ENCODE data around the gene CCDC87. TPM values are rescaled to one million over a fixed set of nuclear protein-coding genes. Genes with fewer than 3 reads are reported as not detected.

Gene CCDC87
- total RNA-seq, 1 experiment from 2014 or later, result 1.1 TPM

- Histone ChIP-seq H3K56ac (ENCODE audit: insufficient read length, low read depth, low read length) (no peak overlapping the region), H4K91ac (ENCODE audit: insufficient read length, low read depth, low read length) (no peak overlapping the region), H4K5ac (ENCODE audit: insufficient read length, low read depth, low read length) (no peak overlapping the region), H3K27ac (ENCODE audit: insufficient read length, low read depth, low read length) (no peak overlapping the region), H3K4ac (ENCODE audit: low read depth, low read length) (no peak overlapping the region), H2BK12ac (ENCODE audit: insufficient read length, low read depth, low read length) (no peak overlapping the region), H2AK5ac (ENCODE audit: insufficient read length, low read length) (no peak overlapping the region), H3K23me2 (ENCODE audit: insufficient read length, low read depth, low read length, poor library complexity, severe bottlenecking) (peaks cover 14% of the 10 kb centered on the region), H3K27me3 (ENCODE audit: insufficient read depth, low read length) (no peaks in the 10 kb centered on the region), H3K23ac (ENCODE audit: insufficient read length, low read depth, low read length) (no peak overlapping the region), H3K4me1 (ENCODE audit: insufficient read depth, low read length) (no peaks in the 10 kb centered on the region; the same call in 1 of the 2 replicates), H3K9me3 (ENCODE audit: control insufficient read depth, low read depth, low read length) (no peaks in the 10 kb centered on the region), H2AFZ (ENCODE audit: low read length) (no peak overlapping the region), H2BK20ac (ENCODE audit: low read depth, low read length, poor library complexity, severe bottlenecking) (no peak overlapping the region), H3K18ac (ENCODE audit: insufficient read length, low read depth, low read length) (peak overlapping the region; percentile 31), H2BK120ac (ENCODE audit: low read depth, low read length, poor library complexity, severe bottlenecking) (no peak overlapping the region), H3K79me2 (ENCODE audit: insufficient read depth, low read length) (peaks cover 49% of the 10 kb centered on the region), H3K79me1 (ENCODE audit: insufficient read depth, low read depth, low read length, poor library complexity, severe bottlenecking) (peaks cover 6% of the 10 kb centered on the region), H3T11ph (ENCODE audit: low read length) (no peak overlapping the region), H3K9ac (ENCODE audit: extremely low read depth, insufficient read length, low read length) (peak overlapping the region; percentile 91), H3K14ac (ENCODE audit: insufficient read depth, low read length) (peak overlapping the region; percentile 98; the same call in 1 of the 2 replicates), H2BK15ac (ENCODE audit: low read depth, low read length) (no peak overlapping the region), H3K4me2 (ENCODE audit: insufficient read depth, insufficient read length, low read length) (peak overlapping the region; percentile 86), H4K8ac (replicated peaks; ENCODE audit: insufficient read length, low read depth, low read length) (no peak overlapping the region), H2BK5ac (ENCODE audit: insufficient read length, low read length) (no peak overlapping the region), H4K20me1 (ENCODE audit: control insufficient read depth, insufficient read depth, insufficient read length) (no peaks in the 10 kb centered on the region)
- Mint-ChIP-seq H3K36me3 (ENCODE audit: insufficient read depth in 1 of 3, low read depth in 3 of 3) (peaks cover 27 to 51% (median 41%) of the 10 kb centered on the region in 3 experiments), H3K9me3 (no peaks in the 10 kb centered on the region; a peak in 2 of 5 replicates), H3K4me3 (peak overlapping the region; percentile 97 to 98), H3K27me3 (ENCODE audit: low read depth) (no peaks in the 10 kb centered on the region), H3K27ac (peak overlapping the region; percentile 99 to 100 (median 99)), H3K4me1 (peaks cover 30 to 45% of the 10 kb centered on the region in 2 experiments)
- no peak for TF ChIP-seq CTCF (conservative IDR thresholded peaks at IDR 0.05)
- DNase-seq, result no peak
- WGBS (ENCODE audit: extremely low coverage, insufficient read length, low lambda C conversion rate), result no CpG with 5 or more reads among the region's 38 CpGs
These were observed 24.4 kb upstream of the CCDC87 start for GRCh38 chr11:66617155-66617834.

All from H9 (cell line).